ENCODE results near the gene NR5A2. TPM values are rescaled to one million over a fixed set of nuclear protein-coding genes. Genes with fewer than 3 reads are reported as not detected.

NR5A2 gene
- total RNA-seq (9.0 TPM), polyA plus RNA-seq (1.6 TPM)

DNA sequence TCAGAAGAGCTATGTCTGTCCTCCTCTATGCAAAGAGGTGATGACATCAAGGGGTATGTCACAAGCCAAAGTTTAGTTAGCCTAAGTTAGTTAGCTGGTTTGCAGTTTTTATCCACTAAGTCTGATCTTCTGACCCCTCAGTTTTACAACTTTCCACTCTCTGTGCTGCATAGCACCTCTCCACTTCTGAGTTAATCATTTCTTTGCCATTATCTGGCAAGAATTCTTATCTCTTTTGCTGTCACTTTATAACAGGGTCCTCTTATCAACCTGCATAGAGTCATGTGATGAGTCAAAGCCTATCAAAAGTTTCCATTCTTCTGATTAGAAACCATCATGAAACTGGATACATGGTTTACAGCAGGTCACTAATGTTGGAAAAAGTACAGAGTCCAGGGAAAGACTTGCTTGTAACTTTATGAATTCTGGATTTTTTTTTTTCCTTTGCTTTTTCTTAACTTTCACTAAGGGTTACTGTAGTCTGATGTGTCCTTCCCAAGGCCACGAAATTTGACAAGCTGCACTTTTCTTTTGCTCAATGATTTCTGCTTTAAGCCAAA is at the start of gene NR5A2:
TSS of gene NR5A2 (plus strand) at position 447 of the 560 bp plus-strand sequence. CDS start 138 bp downstream, outside the sequence.
- Histone ChIP-seq H3K4me1 (ENCODE audit: insufficient read depth) (no peaks in the 10 kb centered on the region), H3K4me3 (ENCODE audit: low read depth, low read length) (no peak within 1 kb of the TSS), H3K36me3 (ENCODE audit: insufficient read depth) (no peaks in the 10 kb centered on the region), H3K27ac (ENCODE audit: low read depth) (no peak within 1 kb of the TSS)
- 76% methylated on average over 1 of the region's 1 CpG for WGBS
- DNase-seq (ENCODE audit: extremely low spot score): no peak

DNA sequence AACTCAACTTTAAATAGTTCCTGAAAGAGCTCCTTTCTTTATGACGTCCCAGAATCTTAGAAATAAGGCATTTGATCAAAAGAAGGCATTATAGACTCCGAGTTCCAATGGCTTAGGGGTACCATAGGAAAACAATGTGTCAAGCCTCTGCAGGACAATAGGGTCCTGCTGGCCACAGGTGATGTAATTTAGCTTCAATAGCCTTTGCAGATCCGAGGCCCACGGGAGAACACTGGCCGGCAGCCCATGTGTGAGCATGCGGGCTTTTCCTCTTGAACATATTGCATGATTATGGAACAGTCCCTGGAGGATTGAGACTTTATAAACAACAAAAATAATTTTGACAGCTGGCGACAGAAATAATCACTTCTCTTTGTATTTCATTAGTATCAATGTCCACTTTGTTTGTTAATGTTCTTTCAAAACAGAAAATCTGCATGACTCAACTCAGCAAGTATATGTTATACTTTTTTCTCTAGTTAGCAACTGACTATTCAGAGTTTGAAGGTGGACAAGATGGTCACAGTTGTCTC is 49.0 kb upstream of the NR5A2 start:
- Histone ChIP-seq H3K27ac (ENCODE audit: low read depth) (no peak overlapping the region), H3K4me1 (ENCODE audit: insufficient read depth) (no peaks in the 10 kb centered on the region), H3K36me3 (ENCODE audit: insufficient read depth) (no peaks in the 10 kb centered on the region), H3K4me3 (ENCODE audit: low read depth, low read length) (no peak overlapping the region)
- no peak for DNase-seq (ENCODE audit: extremely low spot score)
- 53% methylated on average over 7 of the region's 7 CpGs for WGBS

DNA sequence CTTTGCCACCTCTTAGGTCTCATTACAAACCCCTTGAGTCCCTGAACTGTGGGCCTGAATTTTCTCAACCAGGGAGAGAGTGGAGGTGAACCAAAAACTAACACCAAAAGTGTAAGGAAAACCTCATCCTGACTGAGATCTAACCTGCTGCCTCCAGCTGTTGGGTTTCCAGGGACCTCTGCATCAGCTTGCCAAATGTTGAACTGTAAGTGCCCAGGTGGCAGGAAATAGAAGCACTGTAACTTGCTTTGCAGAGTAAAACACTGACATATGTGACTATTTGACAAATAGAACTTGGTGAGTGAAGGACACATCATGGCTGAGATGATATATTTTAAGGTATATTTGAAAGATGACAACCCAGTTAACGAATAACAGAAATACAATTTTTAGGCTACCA is 48.4 kb upstream of the NR5A2 start:
- H3K4me3 ChIP-seq (ENCODE audit: low read depth, low read length): no peak overlapping the region
- H3K27ac ChIP-seq (ENCODE audit: low read depth): no peak overlapping the region
- H3K4me1 ChIP-seq (ENCODE audit: insufficient read depth): no peaks in the 10 kb centered on the region
- 98% methylated on average over 1 of the region's 1 CpG for WGBS
- H3K36me3 ChIP-seq (ENCODE audit: insufficient read depth): no peaks in the 10 kb centered on the region
- no peak for DNase-seq (ENCODE audit: extremely low spot score)

DNA sequence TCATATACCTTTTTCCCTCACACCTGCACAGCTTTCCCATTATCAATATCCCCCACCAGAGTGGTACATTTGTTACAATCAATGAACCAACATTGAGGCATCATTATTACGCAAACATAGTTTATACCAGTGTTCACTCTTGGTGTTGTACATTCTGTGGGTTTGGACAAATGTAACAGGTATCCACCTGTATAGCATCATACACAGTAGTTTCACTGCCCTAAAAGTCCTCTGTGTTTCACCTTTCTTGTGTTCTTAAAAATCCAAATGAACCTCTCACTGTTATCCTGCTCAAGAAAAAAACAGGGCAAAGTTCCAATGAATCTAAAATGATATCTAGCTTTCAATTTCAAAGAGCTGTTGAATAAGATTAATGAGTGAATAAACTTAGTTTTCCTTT is 45.9 kb upstream of the NR5A2 start:
- WGBS: 98% methylated on average over 1 of the region's 1 CpG
- Histone ChIP-seq H3K4me3 (ENCODE audit: low read depth, low read length) (no peak overlapping the region), H3K4me1 (ENCODE audit: insufficient read depth) (no peaks in the 10 kb centered on the region), H3K36me3 (ENCODE audit: insufficient read depth) (no peaks in the 10 kb centered on the region), H3K27ac (ENCODE audit: low read depth) (no peak overlapping the region)
- no peak for DNase-seq (ENCODE audit: extremely low spot score)

DNA sequence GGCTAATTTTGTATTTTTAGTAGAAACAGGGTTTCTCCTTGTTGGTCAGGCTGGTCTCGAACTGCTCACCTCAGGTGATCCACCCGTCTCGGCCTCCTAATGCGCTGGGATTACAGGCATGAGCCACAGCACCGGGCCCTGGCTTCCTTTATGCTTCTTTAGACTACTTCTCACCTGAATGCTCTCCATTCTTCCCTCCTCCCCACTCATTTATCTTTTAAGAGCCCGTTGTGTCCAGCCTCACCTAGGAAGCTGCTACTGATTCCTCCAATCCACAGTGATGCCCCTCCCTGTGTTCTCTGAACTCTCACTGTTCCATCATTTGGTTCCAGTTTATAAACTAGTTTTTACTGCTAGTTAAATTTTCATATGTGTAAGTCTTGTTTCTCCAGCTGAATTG is 44.9 kb upstream of the NR5A2 start:
- WGBS: 87% methylated on average over 6 of the region's 6 CpGs
- DNase-seq (ENCODE audit: extremely low spot score): no peak
- no peaks in the 10 kb centered on the region for H3K36me3 ChIP-seq (ENCODE audit: insufficient read depth)
- no peaks in the 10 kb centered on the region for H3K4me1 ChIP-seq (ENCODE audit: insufficient read depth)
- H3K4me3 ChIP-seq (ENCODE audit: low read depth, low read length): no peak overlapping the region
- no peak overlapping the region for H3K27ac ChIP-seq (ENCODE audit: low read depth)

DNA sequence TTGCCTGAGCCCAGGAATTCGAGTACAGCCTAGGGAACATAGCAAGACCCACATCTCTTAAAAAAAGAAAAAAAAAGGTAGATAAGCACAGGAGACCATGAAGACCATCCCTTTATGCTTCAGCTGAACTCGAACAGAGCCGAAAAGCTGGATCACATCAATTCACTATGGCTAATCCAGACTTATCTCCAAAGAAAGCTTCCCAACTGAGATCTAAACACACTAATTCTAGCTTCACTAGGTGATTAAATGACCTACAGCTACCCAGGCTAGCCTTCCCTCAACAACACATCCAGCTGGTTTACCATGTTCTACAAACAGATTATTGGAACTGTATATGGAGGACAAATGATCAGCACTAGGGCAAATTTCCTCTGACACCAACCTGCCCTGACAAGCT is 44.0 kb upstream of the NR5A2 start:
- Histone ChIP-seq H3K27ac (ENCODE audit: low read depth) (no peak overlapping the region), H3K4me3 (ENCODE audit: low read depth, low read length) (no peak overlapping the region), H3K4me1 (ENCODE audit: insufficient read depth) (no peaks in the 10 kb centered on the region), H3K36me3 (ENCODE audit: insufficient read depth) (no peaks in the 10 kb centered on the region)
- 64% methylated on average over 3 of the region's 3 CpGs for WGBS
- no peak for DNase-seq (ENCODE audit: extremely low spot score)

DNA sequence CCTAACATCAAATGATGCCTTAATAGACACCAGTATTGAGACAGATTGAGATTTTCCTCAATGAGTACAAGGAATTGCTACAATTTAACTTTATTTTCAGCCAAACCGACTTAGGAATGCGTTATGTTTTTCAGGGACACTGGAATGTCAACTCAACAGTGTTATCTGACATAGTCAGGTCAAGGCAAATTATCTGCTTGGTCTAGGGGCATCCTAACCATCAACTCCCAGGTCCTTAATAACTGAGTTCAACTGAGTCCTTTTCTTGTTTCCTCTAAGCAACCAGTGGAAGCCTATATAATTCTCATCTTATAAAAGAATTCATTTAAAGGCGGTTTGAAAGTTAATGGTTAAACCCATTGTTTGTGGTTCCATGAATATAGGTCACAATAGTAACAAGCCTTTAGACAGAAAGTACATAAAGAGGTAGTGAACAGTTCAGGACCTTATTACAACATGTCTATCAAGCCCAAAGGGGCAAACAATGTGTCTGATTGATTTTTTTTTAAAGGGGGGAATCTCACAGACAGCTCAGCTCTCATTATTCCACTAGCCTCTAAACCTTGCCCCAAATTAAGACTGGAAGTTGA is 32.3 kb upstream of the NR5A2 start:
- 50% methylated on average over 3 of the region's 3 CpGs for WGBS
- no peak overlapping the region for H3K4me3 ChIP-seq (ENCODE audit: low read depth, low read length)
- no peak for DNase-seq (ENCODE audit: extremely low spot score)
- no peak overlapping the region for H3K27ac ChIP-seq (ENCODE audit: low read depth)
- no peaks in the 10 kb centered on the region for H3K4me1 ChIP-seq (ENCODE audit: insufficient read depth)
- H3K36me3 ChIP-seq (ENCODE audit: insufficient read depth): no peaks in the 10 kb centered on the region

DNA sequence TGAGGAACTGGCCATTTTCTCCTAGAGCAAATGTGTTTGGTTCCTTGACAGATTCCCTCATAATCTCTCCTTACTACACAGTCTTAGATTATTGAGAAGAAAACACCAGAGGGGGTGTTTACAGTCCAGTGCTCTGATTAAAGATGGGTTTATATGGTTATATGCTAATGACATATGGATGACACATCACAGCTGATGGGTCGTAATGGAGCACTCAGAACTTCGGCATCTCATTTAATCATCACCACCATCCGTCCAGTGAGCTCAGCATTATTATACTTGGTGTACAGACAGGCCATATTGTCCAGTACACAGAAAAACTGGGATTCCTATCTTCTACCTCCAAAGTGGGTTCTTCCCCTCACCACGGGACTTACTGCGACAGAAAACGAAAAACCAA is 22.3 kb upstream of the NR5A2 start:
- no peak for DNase-seq (ENCODE audit: extremely low spot score)
- WGBS: 93% methylated on average over 6 of the region's 6 CpGs
- Histone ChIP-seq H3K4me1 (ENCODE audit: insufficient read depth) (no peaks in the 10 kb centered on the region), H3K27ac (ENCODE audit: low read depth) (no peak overlapping the region), H3K36me3 (ENCODE audit: insufficient read depth) (no peaks in the 10 kb centered on the region), H3K4me3 (ENCODE audit: low read depth, low read length) (no peak overlapping the region)

DNA sequence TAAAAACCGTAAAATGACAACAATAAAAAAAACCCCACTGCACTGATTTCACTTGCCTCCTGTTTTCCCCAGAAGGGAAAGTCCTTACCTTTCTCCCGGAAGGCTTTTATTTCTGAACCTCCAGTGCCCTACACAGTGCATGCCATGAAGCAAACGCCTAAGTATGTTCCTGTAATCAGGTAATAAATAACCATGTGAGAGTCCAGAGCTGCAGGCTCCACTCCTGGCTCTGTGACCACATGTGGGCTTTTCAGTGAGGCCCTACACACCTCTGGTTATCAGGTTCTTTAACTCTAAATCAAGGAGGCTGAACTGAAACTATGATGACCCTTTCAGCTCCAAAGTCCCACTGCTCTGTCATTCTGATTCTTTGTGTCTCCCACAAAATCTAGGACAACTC is 20.8 kb upstream of the NR5A2 start:
- Histone ChIP-seq H3K27ac (ENCODE audit: low read depth) (no peak overlapping the region), H3K4me1 (ENCODE audit: insufficient read depth) (no peaks in the 10 kb centered on the region), H3K36me3 (ENCODE audit: insufficient read depth) (no peaks in the 10 kb centered on the region), H3K4me3 (ENCODE audit: low read depth, low read length) (no peak overlapping the region)
- 68% methylated on average over 3 of the region's 3 CpGs for WGBS
- no peak for DNase-seq (ENCODE audit: extremely low spot score)

DNA sequence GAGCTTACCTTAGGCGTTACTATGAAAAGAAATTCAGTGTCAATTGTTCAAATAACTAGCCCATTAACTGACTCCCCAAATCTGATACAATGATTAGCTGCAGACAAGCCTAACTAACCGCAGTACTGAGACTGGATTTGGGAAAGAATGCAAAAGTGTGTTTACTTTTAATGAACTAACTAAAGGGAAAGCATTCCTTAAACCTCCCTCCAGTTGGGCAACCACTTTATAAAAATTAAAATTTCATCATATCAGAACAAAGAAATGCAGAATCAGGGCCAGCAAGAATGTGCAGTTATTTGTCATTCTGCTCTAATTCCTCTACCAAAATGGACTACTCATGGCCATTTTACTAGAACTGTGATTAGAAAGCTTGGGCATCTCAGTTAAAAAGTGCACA is 11.7 kb upstream of the NR5A2 start:
- no peak overlapping the region for H3K4me3 ChIP-seq (ENCODE audit: low read depth, low read length)
- DNase-seq (ENCODE audit: extremely low spot score): no peak
- 69% methylated on average over 2 of the region's 2 CpGs for WGBS
- H3K27ac ChIP-seq (ENCODE audit: low read depth): no peak overlapping the region
- H3K4me1 ChIP-seq (ENCODE audit: insufficient read depth): no peaks in the 10 kb centered on the region
- no peaks in the 10 kb centered on the region for H3K36me3 ChIP-seq (ENCODE audit: insufficient read depth)

DNA sequence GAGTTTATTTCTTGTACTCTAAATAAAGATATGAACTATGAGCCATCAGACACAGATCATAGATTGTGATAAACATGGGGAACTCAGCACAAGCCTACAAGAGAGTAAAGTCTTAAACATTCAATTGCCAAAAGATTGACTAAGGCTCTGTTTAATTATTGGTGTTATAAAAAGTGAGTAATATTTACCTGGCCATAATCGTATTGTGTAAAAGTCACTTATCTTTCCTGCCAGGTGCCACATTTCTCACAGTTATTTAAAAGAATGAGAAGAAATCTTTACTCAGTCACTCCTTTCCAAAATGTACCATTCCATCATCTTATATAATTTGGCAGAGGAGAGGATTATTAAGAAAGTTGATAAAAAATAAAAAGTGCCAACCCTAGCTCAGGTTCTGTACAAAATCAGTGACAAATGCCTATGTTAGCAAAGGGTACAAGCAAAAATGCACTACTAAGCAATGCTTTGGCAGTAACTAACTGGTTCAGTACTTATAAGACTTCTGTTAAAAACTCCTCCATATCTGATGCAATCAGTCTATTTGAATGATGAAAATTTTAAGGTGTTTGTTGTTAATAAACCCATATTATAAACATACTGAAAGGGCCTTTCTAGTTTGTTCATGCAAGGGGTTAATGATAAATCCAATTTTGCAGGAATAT is 5.8 kb upstream of the NR5A2 start:
- no peaks in the 10 kb centered on the region for H3K36me3 ChIP-seq (ENCODE audit: insufficient read depth)
- WGBS: 71% methylated on average over 1 of the region's 1 CpG
- H3K4me1 ChIP-seq (ENCODE audit: insufficient read depth): no peaks in the 10 kb centered on the region
- H3K4me3 ChIP-seq (ENCODE audit: low read depth, low read length): no peak overlapping the region
- no peak overlapping the region for H3K27ac ChIP-seq (ENCODE audit: low read depth)
- DNase-seq (ENCODE audit: extremely low spot score): no peak

DNA sequence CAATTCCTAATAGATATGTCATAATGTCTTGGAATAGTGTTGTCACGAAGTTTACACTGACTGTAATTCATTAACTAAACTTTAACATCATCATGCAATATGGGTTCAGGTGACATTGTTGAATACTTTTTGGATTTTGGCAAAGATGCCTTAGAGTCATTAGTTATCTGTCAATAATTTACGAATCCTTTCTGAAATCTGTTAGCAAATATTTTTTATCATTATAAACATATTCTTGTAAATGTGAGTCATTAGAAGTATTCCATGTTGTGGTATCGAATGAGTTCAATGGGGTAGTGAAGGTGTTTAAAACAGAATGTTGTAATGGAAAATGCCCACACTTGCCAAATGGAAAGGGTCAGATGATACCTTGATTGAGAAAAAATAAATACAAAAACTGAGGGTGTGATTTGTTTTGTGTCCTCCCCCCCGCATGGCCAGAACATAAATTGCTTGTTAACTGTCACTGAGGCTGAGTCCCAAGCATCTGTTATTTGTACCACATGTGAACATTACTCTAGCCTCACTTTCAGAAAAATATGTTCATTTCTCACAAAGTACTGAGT is 5.2 kb upstream of the NR5A2 start:
- H3K4me3 ChIP-seq (ENCODE audit: low read depth, low read length): no peak overlapping the region
- H3K27ac ChIP-seq (ENCODE audit: low read depth): no peak overlapping the region
- H3K36me3 ChIP-seq (ENCODE audit: insufficient read depth): no peaks in the 10 kb centered on the region
- DNase-seq (ENCODE audit: extremely low spot score): no peak
- no peaks in the 10 kb centered on the region for H3K4me1 ChIP-seq (ENCODE audit: insufficient read depth)
- 79% methylated on average over 4 of the region's 4 CpGs for WGBS

DNA sequence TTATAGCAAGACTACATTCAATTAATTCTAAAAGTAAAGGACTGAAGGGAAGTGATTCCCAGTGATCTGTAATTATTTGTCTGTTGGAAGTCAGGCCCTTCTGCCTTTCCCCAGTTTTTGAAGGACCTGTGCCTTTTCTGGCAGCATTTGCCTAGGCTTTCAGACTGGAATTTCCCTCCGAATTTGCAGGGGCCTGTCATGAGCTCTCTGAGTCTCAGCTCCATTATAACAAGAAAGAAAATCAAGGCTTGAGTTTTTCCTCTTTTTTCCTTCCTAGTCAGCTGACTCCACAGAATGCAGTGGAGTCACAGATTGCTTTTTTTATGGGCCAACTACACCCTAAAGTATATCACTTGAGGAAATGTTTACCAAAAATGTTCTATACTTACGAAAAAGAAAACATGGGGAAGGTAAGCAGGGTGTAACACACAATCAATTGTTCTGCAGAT is 1.1 kb downstream of the NR5A2 start:
- DNase-seq (ENCODE audit: extremely low spot score): no peak
- H3K4me1 ChIP-seq (ENCODE audit: insufficient read depth): no peaks in the 10 kb centered on the region
- peak overlapping the region; percentile 29 for H3K4me3 ChIP-seq (ENCODE audit: low read depth, low read length)
- H3K36me3 ChIP-seq (ENCODE audit: insufficient read depth): no peaks in the 10 kb centered on the region
- WGBS: 10% methylated on average over 2 of the region's 2 CpGs
- H3K27ac ChIP-seq (ENCODE audit: low read depth): no peak overlapping the region
